BLaER1 (cell line): ENCODE data around the gene PPP6R3.

Experiments used
- H3K27ac ChIP-seq: shearing (Covaris generic); formaldehyde crosslinking; 2 replicates; pipeline ENCODE4 v1.8.1; 2022
- H3K27me3 ChIP-seq: shearing (Covaris generic); formaldehyde crosslinking; 2 replicates; pipeline ENCODE4 v1.8.1; 2022
- H3K36me3 ChIP-seq: shearing (Covaris generic); formaldehyde crosslinking; 2 replicates; pipeline ENCODE4 v1.8.1; 2022
- H3K4me1 ChIP-seq: shearing (Covaris generic); formaldehyde crosslinking; 2 replicates; pipeline ENCODE4 v1.8.1; 2022
- H3K4me2 ChIP-seq: shearing (Covaris generic); formaldehyde crosslinking; 2 replicates; pipeline ENCODE4 v1.8.1; 2022
- H3K4me3 ChIP-seq: shearing (Covaris generic); formaldehyde crosslinking; 2 replicates; pipeline ENCODE4 v1.8.1; 2022
- H3K9ac ChIP-seq: shearing (Covaris generic); formaldehyde crosslinking; 2 replicates; pipeline ENCODE4 v1.8.1; 2022
- H3K9me3 ChIP-seq: shearing (Covaris generic); formaldehyde crosslinking; 2 replicates; pipeline ENCODE4 v1.8.1; 2022
- H4K20me1 ChIP-seq: shearing (Covaris generic); formaldehyde crosslinking; 2 replicates; pipeline ENCODE4 v1.8.1; 2022
- Cebpa-rat ChIP-seq: shearing (Covaris generic); IDR thresholded peaks from 2 replicates; pipeline ENCODE4 v1.8.1; 2022

Gene PPP6R3, protein sequence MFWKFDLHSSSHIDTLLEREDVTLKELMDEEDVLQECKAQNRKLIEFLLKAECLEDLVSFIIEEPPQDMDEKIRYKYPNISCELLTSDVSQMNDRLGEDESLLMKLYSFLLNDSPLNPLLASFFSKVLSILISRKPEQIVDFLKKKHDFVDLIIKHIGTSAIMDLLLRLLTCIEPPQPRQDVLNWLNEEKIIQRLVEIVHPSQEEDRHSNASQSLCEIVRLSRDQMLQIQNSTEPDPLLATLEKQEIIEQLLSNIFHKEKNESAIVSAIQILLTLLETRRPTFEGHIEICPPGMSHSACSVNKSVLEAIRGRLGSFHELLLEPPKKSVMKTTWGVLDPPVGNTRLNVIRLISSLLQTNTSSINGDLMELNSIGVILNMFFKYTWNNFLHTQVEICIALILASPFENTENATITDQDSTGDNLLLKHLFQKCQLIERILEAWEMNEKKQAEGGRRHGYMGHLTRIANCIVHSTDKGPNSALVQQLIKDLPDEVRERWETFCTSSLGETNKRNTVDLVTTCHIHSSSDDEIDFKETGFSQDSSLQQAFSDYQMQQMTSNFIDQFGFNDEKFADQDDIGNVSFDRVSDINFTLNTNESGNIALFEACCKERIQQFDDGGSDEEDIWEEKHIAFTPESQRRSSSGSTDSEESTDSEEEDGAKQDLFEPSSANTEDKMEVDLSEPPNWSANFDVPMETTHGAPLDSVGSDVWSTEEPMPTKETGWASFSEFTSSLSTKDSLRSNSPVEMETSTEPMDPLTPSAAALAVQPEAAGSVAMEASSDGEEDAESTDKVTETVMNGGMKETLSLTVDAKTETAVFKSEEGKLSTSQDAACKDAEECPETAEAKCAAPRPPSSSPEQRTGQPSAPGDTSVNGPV

GRCh38 chr11:68460741-68461574 is at the start of gene PPP6R3:
Gene PPP6R3 (plus strand): TSS chr11:68460752. CDS start chr11:68537665, 76,913 bp downstream.
- H4K20me1 ChIP-seq: peaks cover 54% of the 10 kb centered on the region
- peak within 1 kb of the TSS; percentile 97 for H3K27ac ChIP-seq
- H3K9me3 ChIP-seq: no peaks in the 10 kb centered on the region
- H3K4me3 ChIP-seq: peak within 1 kb of the TSS; percentile 99
- H3K27me3 ChIP-seq: no peaks in the 10 kb centered on the region
- H3K9ac ChIP-seq: peak within 1 kb of the TSS; percentile 98
- peaks cover 11% of the 10 kb centered on the region; the same call in 1 of the 2 replicates for H3K36me3 ChIP-seq
- H3K4me2 ChIP-seq: peak within 1 kb of the TSS; percentile 98
- TF ChIP-seq Cebpa-rat: no peak
- H3K4me1 ChIP-seq: peaks cover 52% of the 10 kb centered on the region

GRCh38 chr11:68411501-68411991 is 49.0 kb upstream of the PPP6R3 start:
- Histone ChIP-seq H3K36me3 (peaks cover 93% of the 10 kb centered on the region), H3K4me3 (no peak overlapping the region), H3K9me3 (no peaks in the 10 kb centered on the region), H3K4me2 (peak overlapping the region; percentile 40), H4K20me1 (peaks cover 65% of the 10 kb centered on the region), H3K27me3 (no peaks in the 10 kb centered on the region), H3K27ac (peak overlapping the region; percentile 45), H3K4me1 (peaks cover 46% of the 10 kb centered on the region), H3K9ac (0 out of 2 replicates have a peak overlapping the region, but pooled peaks have one; percentile 35)
- TF ChIP-seq Cebpa-rat: no peak

DNA sequence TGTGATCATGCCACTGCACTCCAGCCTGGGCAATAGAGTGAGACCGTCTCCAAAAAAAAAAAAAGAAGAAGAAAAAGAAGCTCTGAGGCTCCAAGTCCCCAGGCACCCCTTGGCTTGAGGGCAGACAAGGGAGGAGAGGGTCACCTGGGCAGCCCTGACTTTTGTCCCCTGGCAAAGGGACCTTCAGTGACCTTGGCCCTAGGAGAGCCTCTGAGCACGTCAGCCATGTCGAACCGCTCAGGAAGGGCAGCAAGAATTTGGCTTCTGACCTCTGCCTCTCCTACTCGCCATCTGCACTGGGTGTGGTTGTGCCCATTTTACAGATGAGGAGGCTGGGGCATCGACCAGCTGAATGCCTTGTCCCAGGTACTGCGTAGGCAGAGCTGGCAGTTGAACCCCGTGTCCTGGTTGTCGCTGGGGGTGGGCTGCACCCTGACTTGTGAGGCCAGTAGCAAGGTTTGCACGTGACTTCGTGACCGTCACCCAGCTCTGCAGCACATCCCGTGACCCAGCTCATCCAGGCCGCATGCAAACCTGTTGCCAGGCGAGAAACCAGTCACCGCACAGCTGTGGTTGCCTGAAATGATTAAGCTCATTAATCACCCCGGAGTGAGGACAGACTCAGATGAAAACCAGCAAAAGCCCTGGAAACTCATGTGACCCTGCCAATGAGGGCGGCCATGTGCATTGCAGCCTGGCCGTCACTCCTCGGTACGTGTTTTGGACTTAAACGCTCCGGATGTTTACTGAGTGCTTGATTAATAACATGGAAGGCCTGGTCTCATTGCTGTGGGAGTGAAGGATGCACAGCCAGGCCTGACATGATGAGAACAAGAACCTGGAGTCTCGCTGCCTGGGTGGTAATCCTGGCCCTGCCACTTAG is 47.7 kb upstream of the PPP6R3 start:
- Histone ChIP-seq H3K27ac (peak overlapping the region; percentile 79), H4K20me1 (peaks cover 64% of the 10 kb centered on the region), H3K36me3 (peaks cover 93% of the 10 kb centered on the region), H3K4me2 (peak overlapping the region; percentile 78), H3K9me3 (no peaks in the 10 kb centered on the region), H3K27me3 (no peaks in the 10 kb centered on the region), H3K4me1 (peaks cover 46% of the 10 kb centered on the region), H3K9ac (peak overlapping the region; percentile 68; the same call in 1 of the 2 replicates), H3K4me3 (no peak overlapping the region)
- TF ChIP-seq Cebpa-rat: no peak

GRCh38 chr11:68413591-68413999 is 47.0 kb upstream of the PPP6R3 start:
- Histone ChIP-seq H3K9ac (peak overlapping the region; percentile 68; the same call in 1 of the 2 replicates), H3K27ac (peak overlapping the region; percentile 79), H3K4me1 (peaks cover 46% of the 10 kb centered on the region), H3K36me3 (peaks cover 93% of the 10 kb centered on the region), H4K20me1 (peaks cover 71% of the 10 kb centered on the region), H3K4me3 (no peak overlapping the region; the same call in 1 of the 2 replicates), H3K4me2 (peak overlapping the region; percentile 78), H3K9me3 (no peaks in the 10 kb centered on the region), H3K27me3 (no peaks in the 10 kb centered on the region)
- no peak for TF ChIP-seq Cebpa-rat

- H3K36me3 ChIP-seq: peaks cover 97% of the 10 kb centered on the region
- peak overlapping the region; percentile 79 for H3K27ac ChIP-seq
- H3K9me3 ChIP-seq: no peaks in the 10 kb centered on the region
- no peaks in the 10 kb centered on the region for H3K27me3 ChIP-seq
- no peak for TF ChIP-seq Cebpa-rat
- H3K9ac ChIP-seq: peak overlapping the region; percentile 68; the same call in 1 of the 2 replicates
- peaks cover 46% of the 10 kb centered on the region for H3K4me1 ChIP-seq
- H3K4me2 ChIP-seq: peak overlapping the region; percentile 78
- peak overlapping the region; percentile 0; the same call in 1 of the 2 replicates for H3K4me3 ChIP-seq
- peaks cover 78% of the 10 kb centered on the region for H4K20me1 ChIP-seq
Observed at GRCh38 chr11:68414496-68415221, 45.9 kb upstream of the PPP6R3 start.

DNA sequence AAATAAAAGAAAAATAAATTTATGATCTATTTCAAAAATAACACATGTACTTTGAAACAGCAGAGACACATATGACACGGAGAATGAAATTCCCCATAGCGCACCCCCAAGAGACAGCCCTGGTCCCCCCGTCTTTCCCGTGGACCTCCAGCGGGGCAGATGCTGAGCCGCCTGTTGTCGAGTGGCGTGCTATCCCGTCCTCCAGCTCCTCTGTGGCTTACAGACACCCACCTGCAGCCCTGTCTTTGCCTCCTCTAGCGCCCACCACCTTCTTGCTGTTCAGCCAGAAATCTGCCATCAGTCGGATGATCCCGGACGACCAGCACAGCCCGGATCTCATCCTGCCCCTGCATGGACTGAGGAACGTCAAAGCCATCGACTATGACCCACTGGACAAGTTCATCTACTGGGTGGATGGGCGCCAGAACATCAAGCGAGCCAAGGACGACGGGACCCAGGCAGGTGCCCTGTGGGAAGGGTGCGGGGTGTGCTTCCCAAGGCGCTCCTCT is 44.4 kb upstream of the PPP6R3 start:
- H3K27ac ChIP-seq: 0 out of 2 replicates have a peak overlapping the region, but pooled peaks have one; percentile 35
- H3K27me3 ChIP-seq: no peaks in the 10 kb centered on the region
- no peak overlapping the region for H3K9ac ChIP-seq
- peaks cover 97% of the 10 kb centered on the region for H3K36me3 ChIP-seq
- H3K4me2 ChIP-seq: no peak overlapping the region
- TF ChIP-seq Cebpa-rat: no peak
- peaks cover 78% of the 10 kb centered on the region for H4K20me1 ChIP-seq
- peaks cover 45% of the 10 kb centered on the region for H3K4me1 ChIP-seq
- no peak overlapping the region for H3K4me3 ChIP-seq
- no peaks in the 10 kb centered on the region for H3K9me3 ChIP-seq

DNA sequence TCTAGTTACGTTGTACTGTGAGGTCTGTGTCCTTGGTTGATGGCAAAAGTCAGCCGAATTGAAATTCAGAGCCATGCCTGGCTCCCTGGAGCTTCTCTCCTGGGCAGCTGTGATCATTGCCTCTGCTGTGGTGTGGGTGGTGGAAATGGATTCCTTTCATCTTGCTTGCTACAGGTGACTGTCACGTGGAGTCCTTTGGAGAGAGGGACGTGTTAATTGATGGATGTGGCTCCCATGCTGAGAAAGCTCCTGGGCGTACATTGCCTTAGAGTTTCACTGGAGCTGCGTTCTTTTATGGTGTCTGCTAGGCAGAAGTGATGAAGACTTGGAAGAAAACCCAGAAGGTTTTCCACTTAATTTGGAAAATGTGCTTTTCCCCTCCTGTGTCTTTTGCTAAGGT is 41.9 kb upstream of the PPP6R3 start:
- H3K9me3 ChIP-seq: no peaks in the 10 kb centered on the region
- TF ChIP-seq Cebpa-rat: no peak
- H3K27ac ChIP-seq: no peak overlapping the region
- no peaks in the 10 kb centered on the region for H3K27me3 ChIP-seq
- no peak overlapping the region for H3K9ac ChIP-seq
- peaks cover 95% of the 10 kb centered on the region for H3K36me3 ChIP-seq
- peaks cover 78% of the 10 kb centered on the region for H4K20me1 ChIP-seq
- H3K4me3 ChIP-seq: no peak overlapping the region
- no peak overlapping the region for H3K4me2 ChIP-seq
- H3K4me1 ChIP-seq: peaks cover 22% of the 10 kb centered on the region
